OCI-LY1 (cell line): ENCODE data around the gene USP6NL.

Experiments used
- H2AFZ ChIP-seq: fragments of 200-600 bp; sonication (generic), shearing (Covaris generic); 2 replicates; pipeline ENCODE4 v1.6.0; 2014; ENCODE audit warnings: antibody characterized with exemption, mild to moderate bottlenecking, low read length
- H3F3A ChIP-seq: fragments of 200-600 bp; sonication (generic), shearing (Covaris generic); 2 replicates; pipeline ENCODE4 v1.6.0; 2014; ENCODE audit warnings: mild to moderate bottlenecking, antibody characterized with exemption, low read length, moderate library complexity; ENCODE audit not compliant: insufficient read depth
- H3K27ac ChIP-seq: fragments of 200-600 bp; sonication (generic); 2 replicates; pipeline ENCODE4 v1.5.1; 2014; ENCODE audit warnings: low read length, mixed run types, mild to moderate bottlenecking, low read depth; ENCODE audit not compliant: poor library complexity, severe bottlenecking
- H3K27me3 ChIP-seq: fragments of 200-600 bp; sonication (generic); 2 replicates; pipeline ENCODE4 v1.6.0; 2014; ENCODE audit warnings: antibody characterized with exemption, mild to moderate bottlenecking, low read length, moderate library complexity; ENCODE audit not compliant: insufficient read depth
- H3K36me3 ChIP-seq: fragments of 200-600 bp; sonication (generic); 2 replicates; pipeline ENCODE4 v1.6.1; 2014; ENCODE audit warnings: mild to moderate bottlenecking, antibody characterized with exemption, low read length, moderate library complexity, mixed read lengths; ENCODE audit not compliant: insufficient read depth
- H3K4me1 ChIP-seq: fragments of 200-600 bp; sonication (generic); 2 replicates; pipeline ENCODE4 v1.5.1; 2014; ENCODE audit warnings: mild to moderate bottlenecking, low read length, moderate library complexity; ENCODE audit not compliant: insufficient read depth, severe bottlenecking
- H3K4me2 ChIP-seq: fragments of 200-600 bp; sonication (generic), shearing (Covaris generic); 2 replicates; pipeline ENCODE4 v1.6.1; 2014; ENCODE audit warnings: low read length
- H3K4me3 ChIP-seq: fragments of 200-600 bp; sonication (generic); 2 replicates; pipeline ENCODE4 v1.5.1; 2014; ENCODE audit warnings: low read length, low read depth, mild to moderate bottlenecking, mixed read lengths; ENCODE audit not compliant: poor library complexity, severe bottlenecking
- H3K79me2 ChIP-seq: fragments of 200-600 bp; shearing (Covaris generic); 2 replicates; pipeline ENCODE4 v1.6.1; 2016; ENCODE audit warnings: mixed run types, low read length, mixed read lengths; ENCODE audit not compliant: insufficient read depth
- H3K9ac ChIP-seq: fragments of 200-600 bp; sonication (generic), shearing (Covaris generic); 2 replicates; pipeline ENCODE4 v1.6.1; 2014; ENCODE audit warnings: mild to moderate bottlenecking, low read length, mixed read lengths
- H3K9me2 ChIP-seq: fragments of 200-600 bp; sonication (generic), shearing (Covaris generic); 2 replicates; pipeline ENCODE4 v1.6.1; 2014; ENCODE audit warnings: low read depth, mild to moderate bottlenecking, low read length, mixed read lengths
- H3K9me3 ChIP-seq: fragments of 200-600 bp; shearing (Covaris generic); 2 replicates; pipeline ENCODE4 v1.6.1; 2014; ENCODE audit warnings: low read length, mixed read lengths
- H4K20me1 ChIP-seq: fragments of 200-600 bp; sonication (generic), shearing (Covaris generic); 2 replicates; pipeline ENCODE4 v1.6.0; 2016; ENCODE audit warnings: mild to moderate bottlenecking, low read length; ENCODE audit not compliant: insufficient read depth
- EZH2 ChIP-seq: fragments of 200-600 bp; sonication (generic), shearing (Covaris generic); IDR thresholded peaks from 2 replicates; pipeline ENCODE4 v1.8.0; 2017; ENCODE audit warnings: borderline replicate concordance, mixed run types, mild to moderate bottlenecking, antibody characterized with exemption, low read length, moderate library complexity, mixed read lengths
- TF ChIP-seq, protein P1 (sequence below): fragments of 200-600 bp; sonication (generic), shearing (Covaris generic); IDR thresholded peaks from 2 replicates; pipeline ENCODE4 v1.5.1; 2017; ENCODE audit warnings: mild to moderate bottlenecking, antibody characterized with exemption, low read length, moderate library complexity, mixed read lengths

The USP6NL gene

DNA sequence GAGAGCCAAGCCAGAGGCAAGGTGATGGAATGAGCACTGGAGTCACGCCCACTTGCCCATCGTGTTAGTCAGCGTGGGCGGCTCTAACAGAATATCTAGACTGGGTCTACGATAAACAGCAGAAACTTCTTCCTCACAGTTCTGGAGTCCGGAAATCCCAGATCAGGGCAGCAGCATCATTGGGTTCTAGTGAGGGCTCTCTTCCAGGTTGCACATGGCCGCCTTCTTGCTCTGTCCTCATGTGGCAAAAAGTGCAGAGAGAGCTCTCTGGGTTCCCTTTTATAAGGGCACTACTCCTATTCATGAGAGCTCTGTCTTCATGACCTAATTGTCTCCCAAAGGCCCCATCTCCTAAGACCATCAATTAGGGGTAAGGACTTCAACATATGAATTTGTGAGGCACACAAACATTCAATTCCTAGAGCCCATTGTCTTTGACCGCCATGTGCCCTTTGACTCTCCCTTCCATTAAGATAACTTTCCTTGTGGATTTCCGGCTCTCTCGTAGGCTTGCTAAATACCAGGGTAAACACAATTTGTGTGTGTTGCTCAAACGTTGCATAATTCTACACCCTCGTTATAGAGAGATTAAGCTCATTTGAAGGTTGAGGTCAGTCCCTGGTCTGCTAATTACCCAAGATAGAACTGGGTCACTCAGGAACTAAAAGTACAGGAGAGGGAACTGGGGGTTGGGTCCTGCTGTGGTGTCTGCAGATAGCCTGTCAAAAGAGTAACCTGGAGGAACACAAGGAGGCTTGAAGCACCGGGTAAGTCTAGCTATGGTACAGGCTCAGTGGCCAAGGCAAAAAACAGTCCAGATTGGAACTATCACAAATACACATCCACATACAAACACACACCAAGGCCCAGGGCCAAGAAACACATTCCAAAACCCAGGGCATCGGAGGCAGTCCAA lies 28.7 kb upstream of the USP6NL start:
- no peak overlapping the region for H3K27ac ChIP-seq
- no peak overlapping the region for H3K4me2 ChIP-seq
- no peaks in the 10 kb centered on the region; the same call in 1 of the 2 replicates for H3K36me3 ChIP-seq
- H4K20me1 ChIP-seq = no peaks in the 10 kb centered on the region
- no peak overlapping the region for H2AFZ ChIP-seq
- H3K79me2 ChIP-seq = no peaks in the 10 kb centered on the region
- H3F3A ChIP-seq = no peaks in the 10 kb centered on the region
- TF ChIP-seq, protein P1, sequence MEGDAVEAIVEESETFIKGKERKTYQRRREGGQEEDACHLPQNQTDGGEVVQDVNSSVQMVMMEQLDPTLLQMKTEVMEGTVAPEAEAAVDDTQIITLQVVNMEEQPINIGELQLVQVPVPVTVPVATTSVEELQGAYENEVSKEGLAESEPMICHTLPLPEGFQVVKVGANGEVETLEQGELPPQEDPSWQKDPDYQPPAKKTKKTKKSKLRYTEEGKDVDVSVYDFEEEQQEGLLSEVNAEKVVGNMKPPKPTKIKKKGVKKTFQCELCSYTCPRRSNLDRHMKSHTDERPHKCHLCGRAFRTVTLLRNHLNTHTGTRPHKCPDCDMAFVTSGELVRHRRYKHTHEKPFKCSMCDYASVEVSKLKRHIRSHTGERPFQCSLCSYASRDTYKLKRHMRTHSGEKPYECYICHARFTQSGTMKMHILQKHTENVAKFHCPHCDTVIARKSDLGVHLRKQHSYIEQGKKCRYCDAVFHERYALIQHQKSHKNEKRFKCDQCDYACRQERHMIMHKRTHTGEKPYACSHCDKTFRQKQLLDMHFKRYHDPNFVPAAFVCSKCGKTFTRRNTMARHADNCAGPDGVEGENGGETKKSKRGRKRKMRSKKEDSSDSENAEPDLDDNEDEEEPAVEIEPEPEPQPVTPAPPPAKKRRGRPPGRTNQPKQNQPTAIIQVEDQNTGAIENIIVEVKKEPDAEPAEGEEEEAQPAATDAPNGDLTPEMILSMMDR = no peak
- no peak for TF ChIP-seq EZH2
- H3K4me3 ChIP-seq = no peak overlapping the region
- H3K4me1 ChIP-seq = no peaks in the 10 kb centered on the region
- H3K9ac ChIP-seq = no peak overlapping the region
- peaks cover 4% of the 10 kb centered on the region; the same call in 1 of the 2 replicates for H3K27me3 ChIP-seq
- H3K9me2 ChIP-seq = no peaks in the 10 kb centered on the region
- H3K9me3 ChIP-seq = no peaks in the 10 kb centered on the region

DNA sequence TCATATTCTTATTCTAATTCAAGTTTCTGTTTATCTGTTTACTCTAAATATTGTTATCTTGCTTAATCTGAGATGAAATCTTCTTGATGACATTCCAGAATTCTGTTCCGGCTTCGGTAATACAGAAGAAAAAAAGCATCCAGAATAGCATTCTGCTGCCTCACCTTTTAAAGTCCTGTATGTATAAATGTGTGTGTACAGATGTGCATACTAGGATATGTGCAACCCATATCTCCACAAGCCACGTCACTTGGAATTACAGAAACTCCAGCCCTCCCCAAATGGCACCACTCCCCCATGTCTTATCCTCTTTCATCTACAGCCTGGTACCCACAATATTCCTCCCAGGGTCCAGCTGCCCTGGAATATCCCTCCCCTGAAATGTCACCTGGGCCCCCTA lies 27.9 kb upstream of the USP6NL start:
- Histone ChIP-seq H3K4me1 (no peaks in the 10 kb centered on the region), H3K9me3 (no peaks in the 10 kb centered on the region), H3K27ac (no peak overlapping the region), H3K9me2 (no peaks in the 10 kb centered on the region), H3K79me2 (no peaks in the 10 kb centered on the region), H4K20me1 (no peaks in the 10 kb centered on the region), H3K4me2 (no peak overlapping the region), H3K4me3 (no peak overlapping the region), H3K27me3 (peaks cover 4% of the 10 kb centered on the region; the same call in 1 of the 2 replicates), H3K9ac (no peak overlapping the region), H3F3A (no peaks in the 10 kb centered on the region), H2AFZ (no peak overlapping the region), H3K36me3 (no peaks in the 10 kb centered on the region; the same call in 1 of the 2 replicates)
- TF ChIP-seq, protein P1 = no peak
- no peak for TF ChIP-seq EZH2

DNA sequence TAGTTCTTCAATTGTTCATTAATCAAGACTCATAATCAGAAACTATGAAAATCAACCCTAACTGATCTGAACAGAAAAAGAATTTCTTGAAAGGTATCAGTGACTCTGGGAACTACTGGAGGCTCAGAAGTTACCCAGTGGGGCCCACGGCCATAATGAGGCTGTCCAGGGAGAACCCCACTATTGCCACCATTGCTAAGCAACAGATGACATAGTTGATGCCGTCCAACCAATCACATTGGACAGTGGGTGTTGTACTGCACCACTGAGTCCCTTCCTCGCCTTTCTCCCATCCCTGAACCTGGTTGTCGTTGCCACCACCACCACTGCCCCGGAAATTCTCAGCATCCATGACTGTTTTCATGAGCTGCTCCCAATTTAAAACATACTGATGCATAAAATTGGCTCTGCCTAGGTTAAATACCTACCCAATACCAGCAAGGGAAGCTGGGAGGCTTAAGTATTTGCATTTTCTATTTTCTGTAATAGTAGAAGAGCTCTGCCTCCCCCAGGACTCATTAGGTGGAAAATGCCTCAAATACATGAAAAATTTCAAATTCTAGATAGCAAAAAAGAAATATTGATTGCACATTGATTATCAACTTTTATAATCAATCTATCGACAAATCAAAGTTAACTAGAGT lies 26.7 kb upstream of the USP6NL start:
- Histone ChIP-seq H3K9me2 (no peaks in the 10 kb centered on the region), H3K9ac (no peak overlapping the region), H3K79me2 (no peaks in the 10 kb centered on the region), H2AFZ (no peak overlapping the region), H3K27me3 (peaks cover 4% of the 10 kb centered on the region; the same call in 1 of the 2 replicates), H3K4me3 (no peak overlapping the region), H4K20me1 (no peaks in the 10 kb centered on the region), H3K4me1 (no peaks in the 10 kb centered on the region), H3K9me3 (no peaks in the 10 kb centered on the region), H3K4me2 (no peak overlapping the region), H3K27ac (no peak overlapping the region), H3K36me3 (no peaks in the 10 kb centered on the region; the same call in 1 of the 2 replicates), H3F3A (no peaks in the 10 kb centered on the region)
- TF ChIP-seq, protein P1 = no peak
- no peak for TF ChIP-seq EZH2
